Astrocyte (in vitro differentiated cells and primary cell): ENCODE data around the gene RAB37. TPM values are rescaled to one million over a fixed set of nuclear protein-coding genes. Genes with fewer than 3 reads are reported as not detected.

Experiments used
- DNase-seq: peaks from one replicate; pipeline ENCODE4 v3.0.0-alpha.2; 2010; ENCODE audit warnings: low read depth
- FAIRE-seq: peaks from 2 replicates; lab custom pipeline; 2011; peaks lifted over from hg19 to GRCh38; lab: Jason Lieb, UNC
- H2AFZ ChIP-seq: 2 replicates; pipeline ENCODE4 v1.6.0; 2012; ENCODE audit warnings: low read depth, low read length, inconsistent platforms
- H3K27ac ChIP-seq: 2 replicates; pipeline ENCODE4 v1.5.1; 2011; ENCODE audit warnings: low read depth, low read length, inconsistent platforms
- H3K27me3 ChIP-seq: 2 replicates; pipeline ENCODE4 v1.6.0; 2011; ENCODE audit warnings: low read length, inconsistent platforms; ENCODE audit not compliant: insufficient read depth
- H3K36me3 ChIP-seq: 2 replicates; pipeline ENCODE4 v1.5.1; 2011; ENCODE audit warnings: low read length, inconsistent platforms; ENCODE audit not compliant: insufficient read depth
- H3K4me1 ChIP-seq: 2 replicates; pipeline ENCODE4 v1.5.1; 2011; ENCODE audit warnings: low read length, inconsistent platforms; ENCODE audit not compliant: insufficient read depth
- H3K4me2 ChIP-seq: 2 replicates; pipeline ENCODE4 v1.6.0; 2012; ENCODE audit warnings: low read length, inconsistent platforms
- H3K4me3 ChIP-seq: 2 replicates; pipeline ENCODE4 v1.5.1; 2011; ENCODE audit warnings: low read depth, mild to moderate bottlenecking, low read length, inconsistent platforms; ENCODE audit not compliant: insufficient read depth
- H3K79me2 ChIP-seq: 2 replicates; pipeline ENCODE4 v1.6.0; 2012; ENCODE audit warnings: mild to moderate bottlenecking, low read length, inconsistent platforms; ENCODE audit not compliant: insufficient read depth
- H3K9ac ChIP-seq: 2 replicates; pipeline ENCODE4 v1.6.0; 2012; ENCODE audit warnings: mild to moderate bottlenecking, low read length, inconsistent platforms
- H3K9me3 ChIP-seq: 2 replicates; pipeline ENCODE4 v1.5.1; 2012; ENCODE audit warnings: low read depth, mild to moderate bottlenecking, low read length, inconsistent platforms; ENCODE audit not compliant: insufficient read depth
- H4K20me1 ChIP-seq: 2 replicates; pipeline ENCODE4 v1.6.0; 2012; ENCODE audit warnings: low read length, inconsistent platforms; ENCODE audit not compliant: insufficient read depth
- H3K27ac Mint-ChIP-seq: one replicate; pipeline ENCODE4 v1.8.0; 2021; ENCODE audit warnings: mild to moderate bottlenecking, mixed read lengths; ENCODE audit not compliant: unreplicated experiment
- H3K27me3 Mint-ChIP-seq: one replicate; pipeline ENCODE4 v1.8.0; 2021; ENCODE audit warnings: low read depth, mixed read lengths; ENCODE audit not compliant: unreplicated experiment
- H3K36me3 Mint-ChIP-seq: one replicate; pipeline ENCODE4 v1.8.0; 2021; ENCODE audit warnings: low read depth, mixed read lengths; ENCODE audit not compliant: unreplicated experiment
- H3K4me1 Mint-ChIP-seq: one replicate; pipeline ENCODE4 v1.8.0; 2021; ENCODE audit warnings: low read depth, mixed read lengths; ENCODE audit not compliant: unreplicated experiment
- H3K4me3 Mint-ChIP-seq: one replicate; pipeline ENCODE4 v1.8.0; 2021; ENCODE audit warnings: mild to moderate bottlenecking, moderate library complexity, mixed read lengths; ENCODE audit not compliant: unreplicated experiment
- H3K9me3 Mint-ChIP-seq: one replicate; pipeline ENCODE4 v1.8.0; 2021; ENCODE audit warnings: mild to moderate bottlenecking, mixed read lengths; ENCODE audit not compliant: unreplicated experiment
- CTCF ChIP-seq: IDR thresholded peaks from 2 replicates; pipeline ENCODE4 v1.5.1; 2011; ENCODE audit warnings: low read depth, mild to moderate bottlenecking, inconsistent platforms, low read length, moderate library complexity; ENCODE audit not compliant: insufficient read depth
- EZH2 ChIP-seq: IDR thresholded peaks from 2 replicates; pipeline ENCODE4 v1.6.1; 2012; ENCODE audit warnings: mild to moderate bottlenecking, low read length, inconsistent platforms; ENCODE audit not compliant: insufficient read depth
- total RNA-seq: library from RNA; stranded (reverse); gene quantifications from 2 replicates; pipeline ENCODE4 v1.2.1, GENCODE V29; 2021

The RAB37 gene
- total RNA-seq, 1 donor from 2014 or later: 0.77 TPM

GRCh38 chr17:74720506-74720905 lies 16.6 kb upstream of the RAB37 start:
- FAIRE-seq: no peak
- H3K36me3 Mint-ChIP-seq: no peaks in the 10 kb centered on the region

DNA sequence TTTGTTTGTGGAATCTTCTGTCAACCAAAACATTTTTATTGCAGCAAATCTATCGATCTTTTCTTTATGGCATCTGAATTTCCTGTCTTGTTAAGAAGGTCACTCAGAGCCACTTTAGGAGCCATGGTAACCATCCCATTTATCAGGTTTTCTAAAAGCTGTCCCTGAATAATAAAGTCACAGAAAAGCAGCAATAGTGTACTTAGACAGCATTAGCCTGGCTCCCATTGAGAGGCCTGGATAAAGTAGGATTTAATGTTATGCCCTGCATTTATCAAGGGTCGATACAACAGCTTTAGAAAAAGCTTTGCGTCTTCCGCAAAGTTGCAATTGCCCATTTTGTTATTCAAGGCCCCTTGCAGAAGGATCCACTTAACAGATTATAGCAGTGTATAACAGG lies 14.3 kb upstream of the RAB37 start:
- FAIRE-seq: no peak
- TF ChIP-seq EZH2 (no peak), CTCF (no peak)
- Histone ChIP-seq H3K79me2 (no peaks in the 10 kb centered on the region), H3K36me3 (no peaks in the 10 kb centered on the region), H2AFZ (no peak overlapping the region), H4K20me1 (no peaks in the 10 kb centered on the region), H3K27me3 (peaks cover 4% of the 10 kb centered on the region), H3K9me3 (no peaks in the 10 kb centered on the region), H3K4me1 (no peaks in the 10 kb centered on the region), H3K27ac (no peak overlapping the region), H3K4me2 (no peak overlapping the region), H3K4me3 (no peak overlapping the region), H3K9ac (no peak overlapping the region)
- Mint-ChIP-seq H3K36me3 (no peaks in the 10 kb centered on the region), H3K4me3 (no peak overlapping the region), H3K4me1 (no peaks in the 10 kb centered on the region), H3K27ac (no peak overlapping the region), H3K9me3 (no peaks in the 10 kb centered on the region), H3K27me3 (peaks cover 32% of the 10 kb centered on the region)
- DNase-seq: no peak

More at GRCh38 chr17:74720506-74720905, 16.6 kb upstream of the RAB37 start:
- no peak for TF ChIP-seq CTCF
- no peak for TF ChIP-seq EZH2
- Mint-ChIP-seq H3K27me3 (peaks cover 47% of the 10 kb centered on the region), H3K9me3 (no peaks in the 10 kb centered on the region), H3K27ac (no peak overlapping the region), H3K4me3 (no peak overlapping the region), H3K4me1 (peaks cover 2% of the 10 kb centered on the region)
- no peak overlapping the region for H3K4me3 ChIP-seq
- no peak overlapping the region for H3K9ac ChIP-seq
- H3K27me3 ChIP-seq: no peaks in the 10 kb centered on the region
- no peaks in the 10 kb centered on the region for H3K36me3 ChIP-seq
- H2AFZ ChIP-seq: no peak overlapping the region
- no peaks in the 10 kb centered on the region for H3K4me1 ChIP-seq
- no peaks in the 10 kb centered on the region for H3K9me3 ChIP-seq
- DNase-seq: no peak
- H3K79me2 ChIP-seq: no peaks in the 10 kb centered on the region
- H3K27ac ChIP-seq: no peak overlapping the region
- H4K20me1 ChIP-seq: no peaks in the 10 kb centered on the region
- no peak overlapping the region for H3K4me2 ChIP-seq

GRCh38 chr17:74723891-74724290 lies 13.2 kb upstream of the RAB37 start:
- Mint-ChIP-seq H3K4me3 (no peak overlapping the region), H3K27ac (no peak overlapping the region), H3K27me3 (peaks cover 29% of the 10 kb centered on the region), H3K4me1 (no peaks in the 10 kb centered on the region), H3K36me3 (no peaks in the 10 kb centered on the region), H3K9me3 (no peaks in the 10 kb centered on the region)
- no peak overlapping the region for H3K4me3 ChIP-seq
- FAIRE-seq (no peak), DNase-seq (no peak)
- no peak overlapping the region for H2AFZ ChIP-seq
- no peak overlapping the region for H3K9ac ChIP-seq
- H3K36me3 ChIP-seq: no peaks in the 10 kb centered on the region
- H4K20me1 ChIP-seq: no peaks in the 10 kb centered on the region
- no peak overlapping the region for H3K4me2 ChIP-seq
- no peaks in the 10 kb centered on the region for H3K79me2 ChIP-seq
- TF ChIP-seq EZH2 (no peak), CTCF (no peak)
- no peaks in the 10 kb centered on the region for H3K4me1 ChIP-seq
- no peak overlapping the region for H3K27ac ChIP-seq
- H3K9me3 ChIP-seq: peaks cover 6% of the 10 kb centered on the region
- peaks cover 4% of the 10 kb centered on the region for H3K27me3 ChIP-seq
